Activated T-cell treated with anti-CD3 and anti-CD28 coated beads, Interleukin-2, amount 50 U/mL, for 24 hours (primary cell): ENCODE data around the gene PIGQ.

ENCODE experiments used
- DNase-seq: peaks from one replicate; pipeline ENCODE4 v3.0.0-alpha.2; 2020
- H3K27ac Mint-ChIP-seq: 2 replicates; pipeline ENCODE4 v1.8.0; 2020; ENCODE audit warnings: mild to moderate bottlenecking, mixed read lengths
- H3K27me3 Mint-ChIP-seq: 2 replicates; pipeline ENCODE4 v1.8.0; 2020; ENCODE audit warnings: mixed read lengths
- H3K36me3 Mint-ChIP-seq: 2 replicates; pipeline ENCODE4 v1.8.0; 2020; ENCODE audit warnings: low read depth, mixed read lengths
- H3K4me1 Mint-ChIP-seq: 2 replicates; pipeline ENCODE4 v1.8.0; 2020; ENCODE audit warnings: low read depth, mixed read lengths
- H3K4me3 Mint-ChIP-seq: 2 replicates; pipeline ENCODE4 v1.8.0; 2020; ENCODE audit warnings: mild to moderate bottlenecking, moderate library complexity, mixed read lengths
- H3K9me3 Mint-ChIP-seq: 2 replicates; pipeline ENCODE4 v1.8.0; 2020; ENCODE audit warnings: mixed read lengths

PIGQ gene

DNA sequence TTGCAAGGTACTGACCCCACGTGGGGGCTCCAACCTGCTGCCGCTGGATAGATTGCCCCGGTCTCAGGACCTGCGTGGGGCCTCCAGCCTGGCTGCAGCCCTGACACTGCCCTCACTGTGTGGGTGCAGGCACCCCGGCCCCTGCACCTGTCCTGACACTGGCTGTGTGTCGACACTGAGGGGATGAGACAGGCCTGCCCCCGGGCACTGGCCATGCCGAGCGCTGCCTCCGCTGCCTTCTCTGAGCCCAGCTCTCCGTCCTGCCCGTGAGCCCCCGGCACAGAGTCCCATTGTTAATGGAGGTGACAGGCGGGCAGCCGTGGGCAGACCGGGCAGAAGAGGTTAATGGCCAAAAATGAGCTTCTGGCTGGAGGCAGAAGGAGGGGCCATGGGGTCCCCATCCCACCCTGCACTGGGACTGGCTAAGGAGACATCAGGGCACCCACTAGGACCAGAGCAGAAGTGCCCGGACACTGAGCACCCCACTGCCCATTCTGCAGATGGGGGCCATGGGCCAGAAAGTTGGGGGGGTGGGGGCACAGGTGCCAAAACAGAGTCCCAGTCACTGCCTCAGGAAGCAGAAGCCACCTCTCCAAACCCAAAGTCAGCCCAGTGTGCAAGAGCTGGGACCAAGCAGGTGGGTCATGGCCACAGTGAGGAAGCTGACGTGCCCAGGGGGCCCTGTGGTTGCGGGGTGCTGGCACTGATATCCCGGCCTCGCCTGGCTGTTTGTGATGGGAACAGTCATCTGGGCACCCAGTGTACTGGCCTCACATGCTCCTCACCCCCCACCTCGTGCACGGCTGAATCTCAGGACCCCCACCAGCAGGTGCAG is 12.1 kb upstream of the PIGQ start:
- Mint-ChIP-seq H3K27me3 (peaks cover 22% of the 10 kb centered on the region), H3K27ac (no peak overlapping the region), H3K4me3 (no peak overlapping the region), H3K4me1 (peaks cover 2% of the 10 kb centered on the region), H3K9me3 (no peaks in the 10 kb centered on the region), H3K36me3 (peaks cover 7% of the 10 kb centered on the region)
- DNase-seq = no peak

DNA sequence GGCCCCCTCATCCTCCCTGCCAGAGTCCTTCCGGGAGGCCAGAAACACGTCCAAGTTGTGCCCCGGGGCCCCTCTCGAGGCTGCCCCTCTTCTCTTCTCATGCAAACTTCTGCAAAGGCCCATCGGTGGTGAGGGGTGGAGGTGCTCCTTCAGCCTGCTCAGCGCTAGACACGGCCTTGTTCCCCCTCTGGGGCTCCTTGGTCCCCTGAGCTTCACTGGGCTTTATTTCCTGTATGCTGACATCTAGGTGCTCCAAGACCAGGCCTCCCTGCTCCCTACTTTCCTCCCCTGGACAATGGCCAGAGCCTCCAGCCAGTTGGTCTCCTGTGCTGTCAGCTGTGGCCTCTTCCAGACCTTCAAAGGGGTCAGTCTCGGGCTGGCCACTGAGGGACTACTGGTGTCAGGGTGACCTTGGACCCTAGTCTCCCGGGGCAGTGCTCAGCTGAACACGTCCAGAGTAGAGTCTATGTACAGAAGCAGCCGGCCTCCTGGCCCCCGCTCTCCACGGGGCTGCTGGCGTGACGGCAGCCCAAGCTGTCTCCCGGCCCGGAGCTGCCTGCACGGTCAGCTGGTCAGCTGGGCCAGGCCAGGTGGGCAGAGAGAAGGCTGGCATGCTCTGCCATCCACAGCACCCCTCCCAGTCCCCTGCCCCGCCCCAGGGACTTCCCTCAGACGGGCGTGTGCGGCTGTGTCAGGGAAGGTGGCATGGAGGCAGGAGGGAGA is 11.3 kb upstream of the PIGQ start:
- Mint-ChIP-seq H3K4me3 (no peak overlapping the region), H3K9me3 (no peaks in the 10 kb centered on the region), H3K27ac (no peak overlapping the region), H3K4me1 (peaks cover 2% of the 10 kb centered on the region), H3K27me3 (peaks cover 23% of the 10 kb centered on the region), H3K36me3 (peaks cover 4% of the 10 kb centered on the region)
- DNase-seq = no peak

DNA sequence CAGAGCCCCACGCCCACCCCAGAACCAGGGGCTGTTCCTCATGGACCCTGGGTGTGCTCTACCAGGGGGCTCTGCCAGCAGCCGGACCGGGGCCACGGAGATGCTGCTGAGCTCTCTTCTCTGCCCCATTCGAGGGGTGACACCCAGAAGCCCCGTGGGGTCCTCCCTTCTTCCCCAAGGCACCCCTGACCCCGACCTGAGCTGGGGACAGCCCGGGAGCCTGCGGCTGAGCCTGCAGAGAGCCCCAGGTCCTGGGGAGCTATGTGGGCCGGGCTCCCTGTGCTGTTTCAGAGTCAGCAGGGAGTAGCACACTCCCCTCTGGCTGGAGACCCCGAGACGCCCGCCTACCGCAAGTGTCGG is 10.8 kb upstream of the PIGQ start:
- Mint-ChIP-seq H3K27ac (no peak overlapping the region), H3K4me3 (no peak overlapping the region), H3K27me3 (peaks cover 23% of the 10 kb centered on the region), H3K9me3 (no peaks in the 10 kb centered on the region), H3K4me1 (peaks cover 2% of the 10 kb centered on the region), H3K36me3 (peaks cover 4% of the 10 kb centered on the region)
- no peak for DNase-seq

DNA sequence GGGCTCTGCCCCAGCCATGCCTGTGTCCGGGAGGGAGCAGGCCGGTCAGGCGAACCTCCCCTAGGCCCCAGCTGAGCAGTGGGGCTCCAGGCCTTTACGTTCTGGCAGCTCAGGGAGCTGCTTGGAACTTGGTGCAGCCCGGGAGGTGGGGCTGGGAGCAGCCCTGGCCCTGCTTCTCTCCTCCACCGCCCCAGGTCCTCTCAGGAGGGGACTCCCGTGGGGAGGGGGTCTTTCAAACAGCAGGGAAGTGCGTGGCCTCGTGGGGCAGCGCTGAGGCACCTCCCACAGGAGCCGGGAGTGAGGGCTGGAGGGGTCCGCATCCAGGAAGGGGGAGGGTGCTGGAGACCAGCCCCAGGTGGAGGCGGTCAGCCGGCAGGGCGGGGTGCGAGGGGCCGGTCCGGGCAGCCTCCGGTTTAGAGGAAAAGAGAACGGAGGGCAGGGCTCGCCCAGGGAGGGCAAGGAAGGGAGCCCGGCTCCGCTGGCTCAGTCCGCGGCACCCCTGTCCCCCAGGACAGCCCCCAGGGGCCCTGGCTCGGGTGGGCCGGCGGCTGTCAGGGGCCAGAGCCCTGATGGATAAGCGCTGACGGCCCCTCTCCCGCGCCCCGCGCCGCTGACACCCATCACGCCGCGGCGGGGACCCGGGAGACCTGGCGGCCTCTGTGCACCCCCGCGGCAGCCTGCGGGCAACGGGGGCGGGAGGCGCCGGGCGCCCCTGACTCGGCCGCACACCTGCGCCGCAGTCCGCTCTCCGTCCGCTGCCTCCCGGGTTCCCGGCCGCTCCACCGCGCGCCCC is 10.2 kb upstream of the PIGQ start:
- no peak overlapping the region for H3K4me3 Mint-ChIP-seq
- no peak for DNase-seq
- H3K4me1 Mint-ChIP-seq = peaks cover 2% of the 10 kb centered on the region
- no peak overlapping the region for H3K27ac Mint-ChIP-seq
- H3K27me3 Mint-ChIP-seq = peaks cover 23% of the 10 kb centered on the region
- H3K36me3 Mint-ChIP-seq = peaks cover under 1% of the 10 kb centered on the region
- no peaks in the 10 kb centered on the region for H3K9me3 Mint-ChIP-seq

DNA sequence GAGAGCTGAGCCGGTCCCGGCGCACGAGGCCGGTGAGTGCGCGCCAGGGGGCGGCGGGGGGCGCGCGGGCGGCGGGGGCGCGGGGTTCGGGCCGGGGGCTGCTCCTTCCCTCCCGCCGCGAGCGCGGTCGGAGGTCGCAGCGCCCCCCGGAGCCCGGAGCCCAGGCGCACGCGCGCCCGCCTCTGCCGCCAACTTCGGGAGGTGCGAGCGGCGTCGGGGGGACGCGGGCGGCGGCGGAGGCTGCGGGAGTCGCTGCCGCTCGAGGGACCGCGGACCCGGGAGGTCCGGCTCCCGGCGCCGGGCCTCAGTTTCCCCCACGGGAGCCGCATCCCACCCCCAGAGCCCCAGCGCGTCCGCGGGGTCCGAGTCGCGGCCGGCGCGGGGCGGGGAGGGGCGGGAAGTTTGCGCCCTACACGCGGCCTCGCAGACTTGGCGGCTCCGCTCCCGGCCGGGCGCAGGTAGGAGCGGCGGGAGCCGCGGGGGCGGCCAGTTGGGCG is 9.5 kb upstream of the PIGQ start, which contains the start of gene PRR35:
PRR35 (plus strand) TSS at position 191 of the 497 bp plus-strand sequence. CDS start 2,901 bp downstream, outside the sequence.
- no peaks in the 10 kb centered on the region for H3K9me3 Mint-ChIP-seq
- peaks cover 23% of the 10 kb centered on the region for H3K27me3 Mint-ChIP-seq
- no peak within 1 kb of the TSS for H3K4me3 Mint-ChIP-seq
- H3K27ac Mint-ChIP-seq = no peak within 1 kb of the TSS
- peaks cover 2% of the 10 kb centered on the region for H3K4me1 Mint-ChIP-seq
- no peak for DNase-seq
- H3K36me3 Mint-ChIP-seq = no peaks in the 10 kb centered on the region

DNA sequence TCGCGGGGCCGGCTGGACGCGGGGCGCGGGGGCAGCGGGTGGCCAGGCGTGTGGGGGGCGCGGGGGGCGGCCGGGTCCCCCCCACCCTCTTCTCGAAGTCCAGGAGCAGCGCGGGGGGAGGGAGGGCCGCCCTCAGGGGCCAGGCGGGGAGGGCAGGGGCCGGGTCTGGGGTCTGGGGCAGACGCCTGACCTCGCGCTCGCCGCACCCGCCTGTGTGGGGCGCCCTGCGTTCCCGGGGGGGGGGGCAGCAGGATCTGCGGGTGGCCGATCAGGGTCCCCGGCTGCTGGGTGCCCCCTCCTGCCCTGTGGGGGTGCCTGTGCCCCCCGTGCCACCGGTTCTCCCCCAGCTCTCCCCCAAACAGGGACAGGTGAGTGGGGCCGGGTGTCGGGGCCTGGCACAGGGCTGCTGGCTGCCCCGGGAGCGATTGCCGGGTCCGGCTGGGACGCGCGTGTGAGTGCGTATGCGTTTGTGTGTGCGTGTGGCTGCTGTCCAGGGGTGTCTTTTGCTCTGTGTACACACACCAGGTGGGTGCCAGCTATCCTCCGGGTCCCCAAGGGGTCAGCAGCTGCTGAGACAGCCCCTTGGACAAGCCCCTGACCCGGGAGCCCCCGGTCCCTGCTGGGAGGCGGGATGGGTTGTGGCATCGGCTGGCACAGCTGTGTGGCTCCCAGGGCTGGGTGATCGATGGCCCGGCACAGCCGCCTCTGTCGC is 8.9 kb upstream of the PIGQ start:
- no peak overlapping the region for H3K4me3 Mint-ChIP-seq
- H3K4me1 Mint-ChIP-seq = peaks cover 2% of the 10 kb centered on the region
- H3K36me3 Mint-ChIP-seq = no peaks in the 10 kb centered on the region
- H3K27me3 Mint-ChIP-seq = peaks cover 23% of the 10 kb centered on the region
- DNase-seq = no peak
- no peaks in the 10 kb centered on the region for H3K9me3 Mint-ChIP-seq
- no peak overlapping the region for H3K27ac Mint-ChIP-seq

DNA sequence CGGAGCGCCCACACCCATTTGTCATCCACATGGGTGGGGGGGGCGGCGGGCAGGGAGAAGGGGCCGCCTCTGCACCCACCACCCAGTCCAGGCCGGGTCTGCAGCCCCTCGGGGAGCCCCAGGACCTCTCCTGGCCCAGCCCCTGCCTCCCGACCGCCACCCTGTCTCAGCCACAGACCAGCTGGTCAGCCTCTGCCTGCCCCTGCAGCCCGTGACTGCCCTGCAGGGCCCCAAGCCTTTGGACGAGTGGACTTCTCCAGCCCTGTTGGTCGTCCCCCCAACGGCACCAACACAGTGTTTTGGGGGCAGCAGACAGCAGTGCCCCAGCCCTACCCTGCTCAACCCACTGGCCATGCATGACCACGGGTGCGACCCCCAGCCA is 8.4 kb upstream of the PIGQ start:
- no peaks in the 10 kb centered on the region for H3K9me3 Mint-ChIP-seq
- no peak overlapping the region for H3K4me3 Mint-ChIP-seq
- H3K27me3 Mint-ChIP-seq = peaks cover 23% of the 10 kb centered on the region
- no peak overlapping the region for H3K27ac Mint-ChIP-seq
- DNase-seq = no peak
- H3K36me3 Mint-ChIP-seq = no peaks in the 10 kb centered on the region
- H3K4me1 Mint-ChIP-seq = peaks cover 3% of the 10 kb centered on the region

DNA sequence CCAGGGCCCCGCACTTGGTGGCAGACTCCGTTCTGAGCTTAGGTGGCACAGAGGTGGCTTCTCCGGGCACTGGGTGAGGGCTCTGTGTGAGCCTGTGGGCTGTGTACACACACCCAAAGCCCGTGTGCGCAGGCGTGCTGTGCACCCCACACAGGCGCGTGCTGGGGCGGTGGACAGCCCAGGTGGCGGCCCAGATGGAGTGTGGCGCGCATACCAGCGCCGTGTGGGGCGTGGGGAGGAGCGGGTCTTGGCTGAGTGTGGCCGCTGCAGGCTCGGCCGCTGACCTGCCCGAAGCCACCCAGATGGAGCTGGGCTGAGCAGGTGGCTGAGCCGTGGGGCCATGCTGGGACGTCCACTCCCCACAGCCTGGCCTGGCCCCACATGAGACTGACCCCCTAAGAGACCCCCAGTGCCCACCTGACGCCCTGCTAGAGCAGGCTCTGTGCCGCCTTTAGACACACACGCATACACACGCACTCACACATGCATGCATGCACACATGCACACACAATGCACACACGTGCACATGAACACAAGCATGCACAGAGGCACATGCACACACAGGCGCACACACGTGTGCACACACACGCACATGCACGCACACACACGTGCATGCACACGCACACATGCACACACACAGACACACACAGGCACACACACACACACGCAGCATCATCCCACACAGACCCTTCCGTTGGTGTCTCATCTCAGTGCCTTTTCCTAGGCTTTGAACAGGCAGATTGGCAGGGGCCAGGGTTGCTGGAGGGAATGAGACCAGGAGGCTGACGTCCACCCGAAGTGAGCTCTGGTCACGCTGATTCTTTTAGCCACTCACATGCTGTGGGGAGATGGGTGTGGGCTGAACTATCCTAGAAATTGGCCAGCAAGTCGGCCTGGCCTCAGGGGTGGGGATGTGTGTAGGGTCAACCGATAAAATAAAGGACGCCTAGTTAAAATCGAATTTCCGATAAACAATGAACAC is 7.5 kb upstream of the PIGQ start:
- no peaks in the 10 kb centered on the region for H3K36me3 Mint-ChIP-seq
- no peak overlapping the region for H3K27ac Mint-ChIP-seq
- H3K4me3 Mint-ChIP-seq = no peak overlapping the region

DNA sequence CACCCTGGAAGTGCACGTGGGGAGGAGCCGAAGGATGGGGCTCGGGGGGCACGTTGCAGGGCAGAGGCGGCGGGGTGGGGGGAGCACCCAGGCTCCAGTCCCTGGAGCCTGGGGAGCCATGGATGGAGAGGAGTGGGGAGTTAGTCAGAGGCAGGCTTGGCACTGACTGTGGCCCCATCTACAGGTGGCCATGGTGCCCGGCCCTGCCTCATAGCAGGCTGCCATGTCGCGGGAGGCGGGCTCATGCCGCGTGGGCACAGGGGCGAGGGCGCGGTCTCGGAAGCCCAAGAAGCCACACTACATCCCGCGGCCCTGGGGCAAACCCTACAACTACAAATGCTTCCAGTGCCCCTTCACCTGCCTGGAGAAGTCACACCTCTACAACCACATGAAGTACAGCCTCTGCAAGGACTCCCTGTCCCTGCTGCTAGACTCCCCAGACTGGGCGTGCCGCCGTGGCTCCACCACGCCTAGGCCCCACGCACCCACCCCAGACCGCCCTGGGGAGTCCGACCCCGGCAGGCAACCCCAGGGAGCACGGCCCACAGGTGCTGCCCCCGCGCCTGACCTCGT is 6.6 kb upstream of the PIGQ start:
- no peak for DNase-seq
- Mint-ChIP-seq H3K4me3 (no peak overlapping the region), H3K36me3 (no peaks in the 10 kb centered on the region), H3K27me3 (peaks cover 23% of the 10 kb centered on the region), H3K9me3 (no peaks in the 10 kb centered on the region), H3K4me1 (peaks cover 12% of the 10 kb centered on the region), H3K27ac (no peak overlapping the region)

More for the DNA sequence above, 7.5 kb upstream of the PIGQ start:
- H3K4me1 Mint-ChIP-seq = peaks cover 11% of the 10 kb centered on the region
- peaks cover 23% of the 10 kb centered on the region for H3K27me3 Mint-ChIP-seq
- DNase-seq = no peak
- no peaks in the 10 kb centered on the region for H3K9me3 Mint-ChIP-seq

DNA sequence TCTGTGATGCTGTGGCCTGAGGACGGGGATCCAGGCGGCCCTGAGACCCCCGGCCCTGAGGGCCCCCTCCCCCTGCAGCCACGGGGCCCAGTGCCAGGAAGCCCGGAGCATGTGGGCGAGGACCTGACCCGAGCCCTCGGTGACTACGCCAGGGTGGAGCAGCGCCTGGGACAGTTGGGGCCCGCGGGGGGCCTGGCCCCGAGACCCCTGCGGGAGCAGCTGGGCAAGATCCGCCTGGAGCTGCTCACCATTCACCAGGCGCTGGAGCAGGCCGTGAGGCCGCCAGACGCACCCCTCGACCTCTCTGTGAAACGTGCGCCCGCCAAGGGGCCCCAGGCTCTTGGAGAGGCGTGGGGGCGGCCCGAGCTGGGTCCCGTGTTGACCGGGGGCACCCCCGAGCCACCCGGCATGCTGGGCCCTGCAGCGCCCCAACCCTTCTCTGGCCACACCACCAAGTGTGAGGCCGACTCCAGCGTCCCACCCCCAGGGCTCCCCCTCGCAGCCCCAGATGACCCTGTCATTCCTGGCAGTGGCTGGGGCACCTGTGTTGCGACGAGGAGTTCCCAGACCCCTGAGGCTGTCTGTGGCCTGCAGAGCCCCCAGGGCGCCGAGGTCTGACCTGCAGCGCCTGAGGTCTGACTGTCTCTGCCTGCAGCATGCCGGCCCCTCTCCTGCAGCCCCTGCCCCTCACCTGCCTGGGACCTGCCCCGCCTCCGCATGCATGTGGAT is 4.9 kb upstream of the PIGQ start:
- no peak for DNase-seq
- Mint-ChIP-seq H3K27ac (no peak overlapping the region), H3K4me1 (peaks cover 16% of the 10 kb centered on the region), H3K36me3 (no peaks in the 10 kb centered on the region), H3K4me3 (no peak overlapping the region), H3K27me3 (peaks cover 12% of the 10 kb centered on the region), H3K9me3 (no peaks in the 10 kb centered on the region)

DNA sequence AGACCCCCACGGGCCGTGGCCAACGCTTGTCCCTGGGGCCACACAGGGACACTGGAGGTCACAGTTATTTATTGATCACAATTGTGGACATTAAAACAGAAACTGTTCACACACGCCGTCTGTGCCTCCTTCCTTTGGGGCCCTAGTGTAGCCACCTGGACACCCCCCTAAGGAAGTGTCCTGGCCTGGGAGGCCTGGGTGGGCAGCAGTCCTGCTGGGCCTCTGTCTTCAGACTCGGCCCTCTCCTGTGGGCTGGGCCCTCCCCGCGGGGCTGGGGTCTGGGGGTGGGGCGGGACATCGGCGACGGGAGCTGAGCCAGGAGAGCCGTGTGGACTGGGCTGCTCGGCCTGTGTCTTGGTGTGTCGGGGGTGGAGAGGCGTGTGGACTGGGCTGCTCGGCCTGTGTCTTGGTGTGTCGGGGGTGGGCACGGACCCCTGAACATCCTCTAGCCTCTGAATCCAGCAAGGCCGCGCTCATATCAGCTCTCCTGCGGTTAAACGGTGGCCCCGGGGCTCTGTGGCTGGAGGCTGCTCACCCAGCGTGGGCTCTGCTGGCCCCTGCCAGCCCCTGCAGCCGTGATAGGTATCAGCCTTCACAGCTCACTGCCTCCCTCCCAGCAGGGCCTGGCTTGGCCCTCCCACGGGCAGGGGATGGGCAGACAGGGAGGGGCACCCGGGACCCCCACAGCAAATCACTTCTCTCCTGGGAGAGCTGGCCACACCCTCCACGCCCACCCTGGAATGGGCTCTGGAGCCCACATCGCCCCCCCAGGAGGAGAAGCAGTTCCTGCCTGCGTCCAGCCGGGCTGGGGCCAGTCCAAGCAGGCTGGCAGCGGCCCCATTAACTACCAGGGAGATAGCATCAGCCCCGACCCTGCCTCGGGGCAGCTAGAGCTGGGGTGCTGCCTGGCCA is 4.1 kb upstream of the PIGQ start:
- Mint-ChIP-seq H3K36me3 (peaks cover 2% of the 10 kb centered on the region), H3K27me3 (peaks cover 12% of the 10 kb centered on the region), H3K4me3 (no peak overlapping the region), H3K4me1 (peaks cover 17% of the 10 kb centered on the region), H3K27ac (no peak overlapping the region), H3K9me3 (no peaks in the 10 kb centered on the region)
- DNase-seq = no peak
